Endothelial cell of umbilical vein (primary cell): ENCODE results near the gene SPRY4. TPM values are rescaled to one million over a fixed set of nuclear protein-coding genes. Genes with fewer than 3 reads are reported as not detected.

Experiments
- BruUV-seq: library from RNA; stranded (reverse); fragments of 400-500 nt; replicated peaks from 2 replicates; lab custom pipeline; 2021; lab: Mats Ljungman, UMichigan
- CTCF ChIA-PET: fragments of 300-600, 350-600 bp; sonication (Branson Sonifier 250); formaldehyde crosslinking; loops from one replicate; lab custom pipeline; 2021; ENCODE audit warnings: antibody characterized with exemption, inconsistent platforms; lab: Charles Lee
- POLR2A ChIA-PET: fragments of 300-600, 350-600 bp; sonication (Branson Sonifier 250); formaldehyde crosslinking; loops from one replicate; lab custom pipeline; 2021; ENCODE audit warnings: antibody characterized with exemption, inconsistent platforms; lab: Charles Lee
- DNase-seq: peaks from one replicate; pipeline ENCODE4 v3.0.0-alpha.2; 2011; ENCODE audit warnings: low read depth, low spot score
- FAIRE-seq: peaks from 2 replicates; lab custom pipeline; 2011; peaks lifted over from hg19 to GRCh38; lab: Jason Lieb, UNC
- H2AFZ ChIP-seq: 2 replicates; pipeline ENCODE4 v1.6.0; 2012; ENCODE audit warnings: low read depth, low read length, control low read depth, inconsistent platforms
- H3K27ac ChIP-seq: 2 replicates; pipeline ENCODE4 v1.5.1; 2011; ENCODE audit warnings: low read depth, mild to moderate bottlenecking, control low read depth, low read length, moderate library complexity; ENCODE audit not compliant: insufficient read depth
- H3K27me3 ChIP-seq, 2 experiments: 2 replicates each; pipeline versions ENCODE4 v1.6.0 to v1.6.1; 2011; ENCODE audit warnings: low read length in 2 of 2, mixed read lengths in 1 of 2; ENCODE audit not compliant: control insufficient read depth in 2 of 2, insufficient read depth in 2 of 2
- H3K36me3 ChIP-seq, 2 experiments: 2 replicates in 1 of 2; 3 replicates in 1 of 2; pipeline ENCODE4 v1.5.1; 2011; ENCODE audit warnings: low read length in 2 of 2, mild to moderate bottlenecking in 1 of 2, moderate library complexity in 1 of 2; ENCODE audit not compliant: control insufficient read depth in 2 of 2, insufficient read depth in 2 of 2; ENCODE audit errors: extremely low read depth in 1 of 2
- H3K4me1 ChIP-seq: 3 replicates; pipeline ENCODE4 v1.5.1; 2011; ENCODE audit warnings: mild to moderate bottlenecking, low read length; ENCODE audit not compliant: control insufficient read depth, insufficient read depth; ENCODE audit errors: extremely low read depth
- H3K4me2 ChIP-seq: 2 replicates; pipeline ENCODE4 v1.6.1; 2011; ENCODE audit warnings: low read length, control low read depth, mixed read lengths; ENCODE audit not compliant: insufficient read depth
- H3K4me3 ChIP-seq, 3 experiments: fragments of 200-600 bp in 1 of 3; sonication (generic), shearing (Covaris generic) in 1 of 3; replicated peaks in 1 of 3; 2 replicates each; pipeline ENCODE4 v1.5.1; 2011 to 2016; ENCODE audit warnings: control low read depth in 3 of 3, low read length in 3 of 3, mild to moderate bottlenecking in 2 of 3, inconsistent platforms in 1 of 3, low read depth in 1 of 3, moderate library complexity in 1 of 3; ENCODE audit not compliant: insufficient read depth in 1 of 3
- H3K79me2 ChIP-seq: 2 replicates; pipeline ENCODE4 v1.6.0; 2012; ENCODE audit warnings: low read length, inconsistent platforms; ENCODE audit not compliant: control insufficient read depth, insufficient read depth
- H3K9ac ChIP-seq: replicated peaks from 2 replicates; pipeline ENCODE3; 2011; ENCODE audit warnings: low read length, control low read depth; ENCODE audit not compliant: insufficient read depth; ENCODE audit errors: extremely low read depth
- H3K9me1 ChIP-seq: replicated peaks from 3 replicates; pipeline ENCODE4 v1.6.0; 2011; ENCODE audit warnings: mild to moderate bottlenecking, low read length; ENCODE audit not compliant: control insufficient read depth, insufficient read depth; ENCODE audit errors: extremely low read depth
- H3K9me3 ChIP-seq: replicated peaks from 2 replicates; pipeline ENCODE4 v1.5.1; 2012; ENCODE audit warnings: low read length, inconsistent platforms; ENCODE audit not compliant: control insufficient read depth, insufficient read depth
- H4K20me1 ChIP-seq: replicated peaks from 2 replicates; pipeline ENCODE3; 2011; ENCODE audit warnings: mild to moderate bottlenecking, low read length; ENCODE audit not compliant: control insufficient read depth, insufficient read depth; ENCODE audit errors: extremely low read depth
- EZH2 ChIP-seq: IDR thresholded peaks from 2 replicates; pipeline ENCODE4 v1.6.1; 2012; ENCODE audit warnings: borderline replicate concordance, low read depth, mild to moderate bottlenecking, moderate library complexity, low read length, inconsistent platforms; ENCODE audit not compliant: severe bottlenecking
- FOS ChIP-seq: IDR thresholded peaks from 2 replicates; pipeline ENCODE4 v1.6.1; 2011; ENCODE audit warnings: mild to moderate bottlenecking, low read length, moderate library complexity, borderline replicate concordance; ENCODE audit not compliant: insufficient read depth
- GATA2 ChIP-seq: IDR thresholded peaks from 2 replicates; pipeline ENCODE4 v1.7.0; 2011; ENCODE audit warnings: low read depth, mild to moderate bottlenecking, moderate library complexity, mixed read lengths, low read length; ENCODE audit not compliant: insufficient read length, insufficient read depth
- JUN ChIP-seq: IDR thresholded peaks from 2 replicates; pipeline ENCODE4 v1.6.1; 2011; ENCODE audit warnings: borderline replicate concordance, low read depth; ENCODE audit not compliant: insufficient read length, insufficient read depth
- MYC ChIP-seq: IDR thresholded peaks from one replicate; pipeline ENCODE4 v1.6.1; 2011; ENCODE audit warnings: mild to moderate bottlenecking, low read depth, low read length
- POLR2A ChIP-seq: IDR thresholded peaks from 2 replicates; pipeline ENCODE4 v1.6.1; 2012; ENCODE audit warnings: low read depth, mild to moderate bottlenecking, control low read depth, low read length
- POLR2AphosphoS5 ChIP-seq: IDR thresholded peaks from 2 replicates; pipeline ENCODE4 v1.6.1; 2012; ENCODE audit warnings: low read depth, mild to moderate bottlenecking, control low read depth, low read length, moderate library complexity; ENCODE audit not compliant: insufficient read depth
- dilution Hi-C: fragments of 300-500 bp; cut with MboI; formaldehyde crosslinking; loops from one replicate; pipeline ENCODE4 v1.15.0; 2019; ENCODE audit warnings: low sequenced_read_pairs; ENCODE audit not compliant: extremely low pct_ligation_motif_present
- intact Hi-C: fragments of 100-400 bp; cut with micrococcal nuclease; formaldehyde crosslinking; loops from one replicate; pipeline ENCODE4 v1.10.0; 2022
- polyA plus RNA-seq, 4 experiments: library from polyadenylated mRNA; depleted of rRNA in 3 of 4; stranded (reverse) in 3 of 4; unstranded in 1 of 4; fragments of >200 nt; gene quantifications; 2 replicates each; pipeline versions ENCODE4 v1.2.1 to v1.2.3, GENCODE V29; 2011 to 2012; ENCODE audit warnings: missing spikeins in 1 of 4
- total RNA-seq: library from RNA; stranded (reverse); gene quantifications from 2 replicates; pipeline ENCODE4 v1.2.3, GENCODE V29; 2021
- TF ChIP-seq, protein P1 (sequence below), 2 donors: IDR thresholded peaks; 1 replicate in 1 of 2; 2 replicates in 1 of 2; pipeline ENCODE4 v1.5.1; 2011; ENCODE audit warnings: low read length in 2 of 2, mild to moderate bottlenecking in 2 of 2, moderate library complexity in 2 of 2, control low read depth in 1 of 2, inconsistent platforms in 1 of 2, low read depth in 1 of 2; ENCODE audit not compliant: insufficient read depth in 1 of 2; ENCODE audit errors: extremely low read depth in 1 of 2
- TF ChIP-seq, protein P2 (sequence below): IDR thresholded peaks from 2 replicates; pipeline ENCODE4 v1.6.1; 2011; ENCODE audit not compliant: insufficient read depth, insufficient read length

Gene SPRY4
- total and polyA plus RNA-seq, 2 donors (not counting 3 experiments of a cell fraction or from before 2014, with no cell fraction given), result 9.3 to 33.9 TPM

DNA sequence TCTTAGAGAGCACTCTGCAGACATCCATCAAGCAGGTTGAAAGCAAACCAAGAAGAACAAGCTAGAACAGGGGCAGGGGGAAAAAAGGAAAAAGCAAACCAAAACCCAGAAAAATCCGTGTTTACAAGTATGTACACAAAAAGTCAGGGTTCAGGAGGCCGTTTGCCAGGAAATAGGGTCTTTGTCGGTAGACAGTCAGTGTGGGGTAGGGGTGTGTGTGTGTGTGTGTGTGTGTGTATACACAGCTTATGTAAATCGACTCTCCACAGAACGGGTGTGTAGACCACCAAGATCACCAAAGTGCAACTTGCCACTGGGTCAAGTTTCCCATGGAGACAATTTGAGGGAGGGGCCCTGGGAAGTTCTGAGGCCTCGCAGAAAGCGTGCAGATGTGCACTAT, 13.1 kb downstream of the SPRY4 start:
- Histone ChIP-seq H3K4me1 (peaks cover 32% of the 10 kb centered on the region), H3K4me3 (no peak overlapping the region), H2AFZ (no peak overlapping the region), H3K4me2 (no peak overlapping the region), H3K27ac (no peak overlapping the region), H3K9me1 (no peaks in the 10 kb centered on the region), H3K9me3 (no peaks in the 10 kb centered on the region), H3K36me3 (peaks cover 4 to 10% of the 10 kb centered on the region in 2 experiments), H4K20me1 (no peaks in the 10 kb centered on the region), H3K27me3 (no peaks in the 10 kb centered on the region), H3K9ac (no peak overlapping the region), H3K79me2 (peaks cover 69% of the 10 kb centered on the region)
- POLR2A ChIA-PET, result interaction anchor here (0.7 kb wide), 1 partner anchor 48 kb away, joined by 3 read pairs; no protein-coding TSS in a partner anchor
- TF ChIP-seq GATA2, result no peak
- TF ChIP-seq, protein P1, sequence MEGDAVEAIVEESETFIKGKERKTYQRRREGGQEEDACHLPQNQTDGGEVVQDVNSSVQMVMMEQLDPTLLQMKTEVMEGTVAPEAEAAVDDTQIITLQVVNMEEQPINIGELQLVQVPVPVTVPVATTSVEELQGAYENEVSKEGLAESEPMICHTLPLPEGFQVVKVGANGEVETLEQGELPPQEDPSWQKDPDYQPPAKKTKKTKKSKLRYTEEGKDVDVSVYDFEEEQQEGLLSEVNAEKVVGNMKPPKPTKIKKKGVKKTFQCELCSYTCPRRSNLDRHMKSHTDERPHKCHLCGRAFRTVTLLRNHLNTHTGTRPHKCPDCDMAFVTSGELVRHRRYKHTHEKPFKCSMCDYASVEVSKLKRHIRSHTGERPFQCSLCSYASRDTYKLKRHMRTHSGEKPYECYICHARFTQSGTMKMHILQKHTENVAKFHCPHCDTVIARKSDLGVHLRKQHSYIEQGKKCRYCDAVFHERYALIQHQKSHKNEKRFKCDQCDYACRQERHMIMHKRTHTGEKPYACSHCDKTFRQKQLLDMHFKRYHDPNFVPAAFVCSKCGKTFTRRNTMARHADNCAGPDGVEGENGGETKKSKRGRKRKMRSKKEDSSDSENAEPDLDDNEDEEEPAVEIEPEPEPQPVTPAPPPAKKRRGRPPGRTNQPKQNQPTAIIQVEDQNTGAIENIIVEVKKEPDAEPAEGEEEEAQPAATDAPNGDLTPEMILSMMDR (IDR thresholded peaks at IDR 0.05; ENCODE audit: extremely low read depth in 1 of 2, insufficient read depth in 1 of 2, low read depth in 1 of 2, low read length in 2 of 2), result no peak
- TF ChIP-seq, protein P2, sequence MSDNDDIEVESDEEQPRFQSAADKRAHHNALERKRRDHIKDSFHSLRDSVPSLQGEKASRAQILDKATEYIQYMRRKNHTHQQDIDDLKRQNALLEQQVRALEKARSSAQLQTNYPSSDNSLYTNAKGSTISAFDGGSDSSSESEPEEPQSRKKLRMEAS, result no peak
- no peak for TF ChIP-seq POLR2AphosphoS5
- TF ChIP-seq MYC, result no peak
- TF ChIP-seq FOS, result no peak
- TF ChIP-seq JUN, result no peak
- TF ChIP-seq POLR2A, result no peak
- TF ChIP-seq EZH2, result no peak
- CTCF ChIA-PET, result no interaction called here
- no TSS peak for BruUV-seq
- intact Hi-C loops, result loop anchor here (10.0 kb wide), 1 partner anchor 383 kb away; no protein-coding TSS in a partner anchor
- DNase-seq (no peak), FAIRE-seq (no peak)
- dilution Hi-C loops, result no loop called here
